Vagina (tissue), 2 donors: ENCODE measurements around the gene PI4KA. TPM values are rescaled to one million over a fixed set of nuclear protein-coding genes. Genes with fewer than 3 reads are reported as not detected.

Experiments used
- DNase-seq, 2 donors: peaks; one replicate each; pipeline ENCODE4 v3.0.0-alpha.2; 2017; ENCODE audit errors: extremely low spot score in 2 of 2
- H3K27ac ChIP-seq: fragments of 200-600 bp; sonication (generic); one replicate; pipeline ENCODE4 v1.5.1; 2019
- H3K27me3 ChIP-seq: fragments of 200-600 bp; sonication (generic); one replicate; pipeline ENCODE4 v1.5.1; 2019
- H3K36me3 ChIP-seq, 2 donors: fragments of 200-600 bp; sonication (generic); one replicate each; pipeline ENCODE4 v1.5.1; 2017 to 2019
- H3K4me1 ChIP-seq: fragments of 200-600 bp; sonication (generic); one replicate; pipeline ENCODE4 v1.5.1; 2019
- H3K4me3 ChIP-seq, 2 donors: fragments of 200-600 bp; sonication (generic); 1 replicate in 1 of 2; 2 replicates in 1 of 2; pipeline ENCODE4 v1.5.1; 2016 to 2019
- H3K9me3 ChIP-seq: fragments of 200-600 bp; sonication (generic); one replicate; pipeline ENCODE4 v1.5.1; 2019
- POLR2A ChIP-seq, 2 donors: fragments of 450-650 bp; IDR thresholded peaks; one replicate each; pipeline ENCODE4 v1.6.1; 2017; ENCODE audit warnings: antibody characterized with exemption in 2 of 2, mild to moderate bottlenecking in 2 of 2, moderate library complexity in 2 of 2
- POLR2AphosphoS5 ChIP-seq, 2 donors: sonication (generic); formaldehyde crosslinking; IDR thresholded peaks; one replicate each; pipeline ENCODE4 v1.9.0; 2017; ENCODE audit warnings: antibody characterized with exemption in 2 of 2, mild to moderate bottlenecking in 2 of 2, low read depth in 1 of 2; ENCODE audit not compliant: insufficient read depth in 1 of 2
- intact Hi-C: fragments of 100-400 bp; cut with DNase I; formaldehyde crosslinking; loops from one replicate; pipeline ENCODE4 v1.15.1; 2023
- total RNA-seq: library from RNA; depleted of rRNA; stranded (reverse); fragments of >200 nt; gene quantifications from one replicate; pipeline ENCODE4 v1.2.3, GENCODE V29; 2016
- TF ChIP-seq, protein P1 (sequence below), 3 experiments: fragments of 450-650 bp in 2 of 3; fragments of 200-600 bp in 1 of 3; sonication (generic) in 1 of 3; IDR thresholded peaks; one replicate each; pipeline ENCODE4 v1.5.1; 2017 to 2019; ENCODE audit warnings: antibody characterized with exemption in 3 of 3, mild to moderate bottlenecking in 2 of 3, moderate library complexity in 2 of 3

The PI4KA gene
- total RNA-seq, 1 donor from 2014 or later = 135 TPM

DNA sequence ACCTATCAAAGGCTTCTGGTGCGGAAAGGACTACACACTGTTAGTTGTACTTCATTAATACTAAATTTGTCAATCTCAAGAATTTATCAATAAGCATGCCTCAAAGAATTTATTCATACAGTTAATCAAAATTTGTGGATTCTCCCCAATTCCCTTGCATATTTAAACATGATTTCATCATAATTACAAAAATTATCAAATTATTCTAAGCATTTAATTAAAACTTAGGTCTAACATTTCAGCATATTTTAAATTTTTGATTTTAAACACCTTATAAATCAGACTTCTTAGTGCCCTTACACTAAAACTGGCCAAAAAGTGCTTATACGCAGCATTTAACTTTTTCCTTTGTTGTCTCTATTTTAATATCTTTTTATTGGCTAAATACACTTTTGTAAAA, 98.5 kb downstream of the PI4KA start:
- Histone ChIP-seq H3K27me3 (no peaks in the 10 kb centered on the region), H3K36me3 (peaks cover 0 to 54% of the 10 kb centered on the region in 2 donors), H3K27ac (no peak overlapping the region), H3K4me3 (no peak overlapping the region), H3K4me1 (no peaks in the 10 kb centered on the region), H3K9me3 (no peaks in the 10 kb centered on the region)
- intact Hi-C loops = no loop called here
- no peak for TF ChIP-seq POLR2AphosphoS5 (IDR thresholded peaks at IDR 0.05; ENCODE audit: insufficient read depth in 1 of 2, low read depth in 1 of 2)
- TF ChIP-seq, protein P1, sequence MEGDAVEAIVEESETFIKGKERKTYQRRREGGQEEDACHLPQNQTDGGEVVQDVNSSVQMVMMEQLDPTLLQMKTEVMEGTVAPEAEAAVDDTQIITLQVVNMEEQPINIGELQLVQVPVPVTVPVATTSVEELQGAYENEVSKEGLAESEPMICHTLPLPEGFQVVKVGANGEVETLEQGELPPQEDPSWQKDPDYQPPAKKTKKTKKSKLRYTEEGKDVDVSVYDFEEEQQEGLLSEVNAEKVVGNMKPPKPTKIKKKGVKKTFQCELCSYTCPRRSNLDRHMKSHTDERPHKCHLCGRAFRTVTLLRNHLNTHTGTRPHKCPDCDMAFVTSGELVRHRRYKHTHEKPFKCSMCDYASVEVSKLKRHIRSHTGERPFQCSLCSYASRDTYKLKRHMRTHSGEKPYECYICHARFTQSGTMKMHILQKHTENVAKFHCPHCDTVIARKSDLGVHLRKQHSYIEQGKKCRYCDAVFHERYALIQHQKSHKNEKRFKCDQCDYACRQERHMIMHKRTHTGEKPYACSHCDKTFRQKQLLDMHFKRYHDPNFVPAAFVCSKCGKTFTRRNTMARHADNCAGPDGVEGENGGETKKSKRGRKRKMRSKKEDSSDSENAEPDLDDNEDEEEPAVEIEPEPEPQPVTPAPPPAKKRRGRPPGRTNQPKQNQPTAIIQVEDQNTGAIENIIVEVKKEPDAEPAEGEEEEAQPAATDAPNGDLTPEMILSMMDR (IDR thresholded peaks at IDR 0.05) = no peak
- no peak for TF ChIP-seq POLR2A (IDR thresholded peaks at IDR 0.05)
- no peak for DNase-seq

DNA sequence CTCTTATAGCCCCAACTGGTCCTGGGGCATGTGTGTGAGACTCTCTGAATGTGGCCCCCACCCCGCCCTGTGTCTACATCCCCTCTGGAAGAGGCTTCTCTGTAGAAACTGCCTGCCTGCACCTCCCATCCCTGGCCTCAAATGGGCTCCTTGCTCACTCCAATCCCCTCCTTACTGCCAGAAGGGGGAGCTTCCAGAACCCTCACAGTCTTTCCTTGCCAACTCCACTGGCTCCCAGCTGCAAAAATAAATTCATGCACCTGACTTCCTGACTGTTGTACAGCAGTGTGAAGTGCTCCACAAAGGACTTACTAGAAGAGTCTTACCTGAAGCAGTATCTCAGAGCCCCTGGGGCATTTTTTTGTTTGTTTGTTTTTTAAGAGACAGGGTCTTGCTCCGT, 99.9 kb downstream of the PI4KA start:
- TF ChIP-seq POLR2AphosphoS5 (IDR thresholded peaks at IDR 0.05; ENCODE audit: insufficient read depth in 1 of 2, low read depth in 1 of 2) = no peak
- no peak for TF ChIP-seq POLR2A (IDR thresholded peaks at IDR 0.05)
- TF ChIP-seq, protein P1 (IDR thresholded peaks at IDR 0.05) = no peak
- no peak for DNase-seq
- intact Hi-C loops = no loop called here
- H3K4me3 ChIP-seq = no peak overlapping the region
- no peaks in the 10 kb centered on the region for H3K27me3 ChIP-seq
- no peak overlapping the region for H3K27ac ChIP-seq
- no peaks in the 10 kb centered on the region for H3K4me1 ChIP-seq
- H3K9me3 ChIP-seq = no peaks in the 10 kb centered on the region
- H3K36me3 ChIP-seq = peaks cover 0 to 40% of the 10 kb centered on the region in 2 donors

DNA sequence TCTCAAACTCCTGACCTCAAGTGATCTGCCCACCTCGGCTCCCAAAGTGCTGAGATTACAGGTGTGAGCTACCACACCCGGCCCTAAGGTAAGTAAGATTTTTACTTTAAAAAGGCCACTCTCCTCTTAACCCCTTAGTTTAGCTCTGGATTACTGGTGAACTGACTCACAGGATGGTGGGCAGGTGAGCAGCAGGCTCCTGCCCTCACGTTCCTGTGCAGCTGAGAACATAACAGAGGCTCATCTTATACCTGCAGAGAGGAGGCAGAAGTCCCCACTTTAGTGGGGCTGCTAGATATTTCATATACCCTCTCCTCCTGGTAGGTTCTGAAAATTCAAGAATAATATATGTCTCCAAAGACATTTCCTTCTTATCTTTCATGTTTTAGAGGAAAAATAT, 101.8 kb downstream of the PI4KA start:
- Histone ChIP-seq H3K4me3 (no peak overlapping the region), H3K36me3 (peaks cover 0 to 41% of the 10 kb centered on the region in 2 donors), H3K27me3 (no peaks in the 10 kb centered on the region), H3K4me1 (no peaks in the 10 kb centered on the region), H3K27ac (no peak overlapping the region), H3K9me3 (no peaks in the 10 kb centered on the region)
- intact Hi-C loops = no loop called here
- TF ChIP-seq POLR2A (IDR thresholded peaks at IDR 0.05) (no peak), POLR2AphosphoS5 (IDR thresholded peaks at IDR 0.05; ENCODE audit: insufficient read depth in 1 of 2, low read depth in 1 of 2) (no peak)
- TF ChIP-seq, protein P1 (IDR thresholded peaks at IDR 0.05) = no peak
- no peak for DNase-seq

DNA sequence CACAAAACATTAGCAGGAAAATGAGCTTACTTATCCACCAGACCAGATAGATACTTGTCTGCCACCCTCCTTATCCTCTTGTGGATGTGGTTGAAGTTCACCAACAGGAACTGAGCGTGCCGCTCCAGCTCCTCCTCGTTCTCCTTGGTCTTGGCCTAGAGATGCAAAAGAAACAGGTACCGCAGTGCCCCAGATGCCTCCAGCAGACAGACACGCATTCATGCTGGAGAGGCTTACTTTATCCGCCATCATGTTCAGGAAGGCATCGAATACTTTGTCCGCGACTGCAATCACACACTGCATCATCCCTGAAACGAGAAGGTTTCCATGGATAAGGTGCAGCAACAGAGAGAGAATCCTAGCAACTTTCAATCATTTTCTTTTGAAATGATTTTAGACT, 105.7 kb downstream of the PI4KA start:
- H3K4me3 ChIP-seq = no peak overlapping the region
- TF ChIP-seq, protein P1 (IDR thresholded peaks at IDR 0.05) = no peak
- TF ChIP-seq POLR2AphosphoS5 (IDR thresholded peaks at IDR 0.05; ENCODE audit: insufficient read depth in 1 of 2, low read depth in 1 of 2) (no peak), POLR2A (IDR thresholded peaks at IDR 0.05) (no peak)
- peaks cover 0 to 20% of the 10 kb centered on the region in 2 donors for H3K36me3 ChIP-seq
- no peak for DNase-seq
- peaks cover 9% of the 10 kb centered on the region for H3K4me1 ChIP-seq
- H3K27ac ChIP-seq = no peak overlapping the region
- intact Hi-C loops = no loop called here
- H3K27me3 ChIP-seq = no peaks in the 10 kb centered on the region
- H3K9me3 ChIP-seq = no peaks in the 10 kb centered on the region

- Histone ChIP-seq H3K36me3 (peaks cover 0 to 20% of the 10 kb centered on the region in 2 donors), H3K27ac (no peak overlapping the region), H3K9me3 (no peaks in the 10 kb centered on the region), H3K4me1 (peaks cover 9% of the 10 kb centered on the region), H3K27me3 (no peaks in the 10 kb centered on the region), H3K4me3 (no peak overlapping the region)
- intact Hi-C loops = no loop called here
- no peak for TF ChIP-seq POLR2A (IDR thresholded peaks at IDR 0.05)
- TF ChIP-seq, protein P1 (IDR thresholded peaks at IDR 0.05) = no peak
- DNase-seq = no peak
Measured at GRCh38 chr22:20752104-20752741, 106.4 kb downstream of the PI4KA start.
